Spleen (tissue), 11 donors: ENCODE results near the gene TUBA1C. TPM values are rescaled to one million over a fixed set of nuclear protein-coding genes. Genes with fewer than 3 reads are reported as not detected.

Experiments used
- DNase-seq: peaks from one replicate; pipeline ENCODE4 v3.0.0-alpha.2; 2020
- H3K27ac ChIP-seq, 8 donors: fragments of 200-600 bp; sonication (generic) in 7 of 8; 1 replicate in 4 of 8; 2 replicates in 4 of 8; pipeline versions ENCODE4 v1.5.0 to v1.8.0; 2016 to 2021; ENCODE audit warnings: inconsistent platforms in 4 of 8, mild to moderate bottlenecking in 4 of 8, moderate library complexity in 1 of 8
- H3K27me3 ChIP-seq, 7 donors: fragments of 200-600 bp; sonication (generic) in 6 of 7; replicated peaks in 1 of 7; 1 replicate in 4 of 7; 2 replicates in 3 of 7; pipeline versions ENCODE4 v1.5.0 to v1.8.0; 2016 to 2021; ENCODE audit warnings: inconsistent platforms in 3 of 7, mild to moderate bottlenecking in 1 of 7
- H3K36me3 ChIP-seq, 6 donors: fragments of 200-600 bp; sonication (generic) in 5 of 6; 1 replicate in 4 of 6; 2 replicates in 2 of 6; pipeline versions ENCODE4 v1.5.0 to v1.8.0; 2016 to 2021; ENCODE audit warnings: inconsistent platforms in 2 of 6
- H3K4me1 ChIP-seq, 6 donors: fragments of 200-600 bp; sonication (generic) in 5 of 6; 1 replicate in 3 of 6; 2 replicates in 3 of 6; pipeline versions ENCODE4 v1.5.0 to v1.8.0; 2016 to 2021; ENCODE audit warnings: inconsistent platforms in 3 of 6
- H3K4me3 ChIP-seq, 8 donors: fragments of 200-600 bp; sonication (generic) in 7 of 8; 1 replicate in 4 of 8; 2 replicates in 4 of 8; pipeline versions ENCODE4 v1.5.0 to v1.8.0; 2016 to 2021; ENCODE audit warnings: inconsistent platforms in 4 of 8, mild to moderate bottlenecking in 4 of 8, moderate library complexity in 2 of 8
- H3K9me3 ChIP-seq, 8 donors: fragments of 200-600 bp; sonication (generic) in 7 of 8; 1 replicate in 4 of 8; 2 replicates in 4 of 8; pipeline versions ENCODE4 v1.5.0 to v1.8.0; 2016 to 2021; ENCODE audit warnings: inconsistent platforms in 4 of 8
- CTCF ChIP-seq, 11 experiments: fragments of 200-600 bp in 7 of 11; fragments of 450-650 bp in 4 of 11; sonication (generic) in 4 of 11; IDR thresholded peaks in 8 of 11; conservative IDR thresholded peaks in 3 of 11; 1 replicate in 7 of 11; 2 replicates in 4 of 11; pipeline versions ENCODE4 v1.4.0 to v1.8.0; 2016 to 2021; ENCODE audit warnings: antibody characterized with exemption in 11 of 11, inconsistent platforms in 4 of 11, mild to moderate bottlenecking in 1 of 11
- POLR2A ChIP-seq, 3 donors: fragments of 450-650 bp; IDR thresholded peaks; one replicate each; pipeline ENCODE4 v1.5.1; 2017; ENCODE audit warnings: antibody characterized with exemption in 3 of 3, mild to moderate bottlenecking in 1 of 3
- POLR2AphosphoS5 ChIP-seq, 3 donors: sonication (generic); formaldehyde crosslinking; IDR thresholded peaks; one replicate each; pipeline ENCODE4 v1.5.1; 2017; ENCODE audit warnings: antibody characterized with exemption in 3 of 3
- WGBS, 5 donors: extraction: QIAGEN DNeasy Blood & Tissue Kit in 3 of 5; methylation state at CpG; one replicate each; pipeline versions ENCODE4 v1.1.5 to v1.1.7; 2013 to 2018; 5-methylcytosine and 5-hydroxymethylcytosine counted together
- intact Hi-C: fragments of 100-400 bp; cut with DNase I; formaldehyde crosslinking; loops from one replicate; pipeline ENCODE4 v1.15.0; 2023; ENCODE audit warnings: low total_unique reads
- polyA plus RNA-seq, 3 donors: library from polyadenylated mRNA; stranded (reverse); fragments of 200-250 nt; gene quantifications; one replicate each; pipeline ENCODE4 v1.2.1, GENCODE V29; 2013
- total RNA-seq, 7 donors: library from RNA; depleted of rRNA in 3 of 7; stranded (reverse); fragments of >200 nt in 3 of 7; fragmentation: NEBNext Ultra II Directional in 4 of 7; extraction: Animal tissue kit (Norgen Biotek cat#: 25700) in 4 of 7; gene quantifications; one replicate each; pipeline versions ENCODE4 v1.1.0 to v1.2.1, GENCODE V29; 2016 to 2021
- donor health status: healthy with polysubstance abuse.
- donor health status: DM: no; HTN: no; CAD: no; lungs with moderate emphysema.
- donor health status: DM: no; HTN: no; CAD: no.
- donor health status: Bipolar disorder and iron deficiency.
- donor health status: healthy.
- donor health status: DM: no; HTN: no; CAD: no.
- donor health status: DM: yes; HTN: yes; CAD: no.

TUBA1C gene
- total and polyA plus RNA-seq, 10 donors: 36.3 to 89.6 (median 58.8) TPM

- Histone ChIP-seq H3K27me3 (no peaks in the 10 kb centered on the region), H3K9me3 (no peaks in the 10 kb centered on the region), H3K27ac (no peak overlapping the region), H3K4me3 (no peak overlapping the region), H3K4me1 (peaks cover 4 to 61% (median 33%) of the 10 kb centered on the region in 6 donors), H3K36me3 (no peaks in the 10 kb centered on the region)
- DNase-seq: no peak
- intact Hi-C loops: no loop called here
- WGBS, 5 donors: 90 to 94% (median 91%) methylated on average over 3 of the region's 3 CpGs
- TF ChIP-seq CTCF (IDR thresholded peaks at IDR 0.05 in 8 of 11, conservative IDR thresholded peaks at IDR 0.05 in 3 of 11) (no peak), POLR2AphosphoS5 (IDR thresholded peaks at IDR 0.05) (no peak), POLR2A (IDR thresholded peaks at IDR 0.05) (no peak)
These were observed 36.2 kb upstream of the TUBA1C start for GRCh38 chr12:49228653-49229052.

DNA sequence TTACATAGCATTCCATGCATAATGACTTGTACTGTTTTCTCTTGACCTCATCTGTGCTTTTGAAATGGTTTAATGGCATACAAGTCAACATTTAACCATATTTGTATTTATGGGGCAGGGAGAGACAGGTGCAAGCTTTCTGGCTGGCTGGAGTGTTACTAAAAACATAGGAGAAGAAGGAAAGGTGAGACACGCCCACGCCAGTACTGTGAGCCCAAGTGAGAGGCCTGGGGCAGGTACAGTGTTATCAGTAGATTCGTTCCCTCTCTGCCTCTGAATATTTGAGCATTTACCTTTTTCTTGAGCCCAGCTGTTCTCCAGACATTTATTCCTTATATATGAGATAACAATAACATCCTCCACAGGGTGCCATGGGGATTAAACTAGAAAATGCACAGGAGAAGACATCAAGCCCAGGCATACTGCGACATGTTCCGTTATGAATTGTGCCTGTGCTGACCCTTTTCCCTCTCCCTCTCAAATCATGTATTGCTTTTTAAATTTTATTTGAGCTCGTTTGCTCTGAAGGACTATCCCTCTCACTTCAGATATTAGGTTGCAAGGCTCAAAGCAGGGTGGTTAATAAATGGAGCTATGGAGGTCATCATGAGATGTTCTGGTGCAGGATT lies 34.6 kb upstream of the TUBA1C start:
- TF ChIP-seq POLR2A (IDR thresholded peaks at IDR 0.05) (no peak), CTCF (IDR thresholded peaks at IDR 0.05 in 8 of 11, conservative IDR thresholded peaks at IDR 0.05 in 3 of 11) (no peak), POLR2AphosphoS5 (IDR thresholded peaks at IDR 0.05) (no peak)
- 81 to 91% (median 88%) methylated on average over 6 of the region's 6 CpGs for WGBS, 5 donors
- no peaks in the 10 kb centered on the region for H3K36me3 ChIP-seq
- intact Hi-C loops: no loop called here
- H3K4me3 ChIP-seq: peak overlapping the region in 1 of 8 donors; percentile 76
- peaks cover 4 to 62% (median 35%) of the 10 kb centered on the region in 6 donors for H3K4me1 ChIP-seq
- peak overlapping the region in 7 of 8 donors; percentile 34 to 99 (median 95) for H3K27ac ChIP-seq
- no peak for DNase-seq
- H3K27me3 ChIP-seq: no peaks in the 10 kb centered on the region
- no peaks in the 10 kb centered on the region for H3K9me3 ChIP-seq

DNA sequence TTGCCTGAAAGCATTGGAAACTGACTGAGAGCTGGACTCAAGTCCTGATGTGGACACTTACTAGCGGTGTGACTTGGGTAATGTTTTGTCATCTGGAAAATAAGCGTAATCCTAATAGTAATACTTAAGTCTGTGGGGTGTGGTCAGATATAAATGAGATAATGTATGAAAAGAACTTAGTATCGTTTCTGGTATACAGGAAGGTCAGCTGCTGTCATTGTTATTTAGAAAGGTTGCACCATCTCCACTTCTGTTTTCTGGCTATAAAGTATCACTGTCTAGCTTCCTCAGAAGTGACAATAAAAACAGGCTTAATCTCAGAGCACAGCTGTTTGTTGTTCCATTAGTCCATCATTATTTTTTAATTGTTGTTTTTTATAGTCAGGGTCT lies 34.1 kb upstream of the TUBA1C start:
- peaks cover 4 to 62% (median 32%) of the 10 kb centered on the region in 6 donors for H3K4me1 ChIP-seq
- TF ChIP-seq POLR2A (IDR thresholded peaks at IDR 0.05): no peak
- TF ChIP-seq CTCF (IDR thresholded peaks at IDR 0.05 in 8 of 11, conservative IDR thresholded peaks at IDR 0.05 in 3 of 11): no peak
- WGBS, 5 donors: 32 to 73% (median 51%) methylated on average over 3 of the region's 3 CpGs
- peak overlapping the region in 7 of 8 donors; percentile 90 to 99 (median 95) for H3K27ac ChIP-seq
- no peak for DNase-seq
- peak overlapping the region in 1 of 8 donors; percentile 76 for H3K4me3 ChIP-seq
- no peaks in the 10 kb centered on the region for H3K36me3 ChIP-seq
- no peaks in the 10 kb centered on the region for H3K9me3 ChIP-seq
- intact Hi-C loops: no loop called here
- H3K27me3 ChIP-seq: no peaks in the 10 kb centered on the region

DNA sequence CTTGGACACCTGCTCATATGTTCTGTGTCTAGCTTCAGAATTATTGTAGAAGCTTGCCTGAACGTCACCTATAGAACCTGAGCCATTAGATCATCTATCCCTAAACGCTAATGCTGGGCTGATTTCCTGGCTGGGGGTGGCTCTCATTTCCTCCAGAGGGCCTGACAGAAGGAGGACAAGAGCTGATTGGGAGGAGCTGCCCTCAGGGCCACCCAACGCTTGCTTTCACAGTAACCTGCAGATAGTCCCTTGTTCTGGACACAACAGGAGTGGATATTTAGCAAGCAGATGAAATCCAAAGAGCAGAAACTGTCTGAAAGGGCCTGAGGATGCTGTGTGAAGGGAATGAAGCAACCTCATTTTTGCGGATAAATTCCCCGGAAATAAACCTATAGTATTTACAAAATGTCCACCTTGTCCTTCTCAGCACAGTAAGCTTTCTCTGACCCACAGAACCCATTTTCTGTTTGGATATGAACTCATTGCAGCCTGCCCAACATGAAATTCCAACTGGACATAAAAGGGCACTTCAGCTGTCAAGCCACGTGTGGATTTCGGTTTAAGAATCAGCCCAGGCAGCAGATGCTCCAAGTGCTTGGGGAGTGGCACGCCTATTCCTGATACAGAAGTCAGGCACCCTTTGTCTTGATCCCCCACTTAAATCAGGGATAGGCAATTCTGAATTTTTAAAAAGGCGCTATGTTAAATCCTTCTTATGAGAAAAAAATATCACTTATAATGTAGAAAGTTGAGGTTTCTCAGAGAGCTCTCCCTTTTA lies 32.8 kb upstream of the TUBA1C start:
- H3K27ac ChIP-seq: peak overlapping the region; percentile 85 to 99 (median 94)
- H3K4me1 ChIP-seq: peaks cover 4 to 58% (median 31%) of the 10 kb centered on the region in 6 donors
- no peaks in the 10 kb centered on the region for H3K9me3 ChIP-seq
- no peaks in the 10 kb centered on the region for H3K36me3 ChIP-seq
- H3K27me3 ChIP-seq: no peaks in the 10 kb centered on the region
- peak overlapping the region in 1 of 8 donors; percentile 76 for H3K4me3 ChIP-seq
- no peak for TF ChIP-seq POLR2A (IDR thresholded peaks at IDR 0.05)
- TF ChIP-seq POLR2AphosphoS5 (IDR thresholded peaks at IDR 0.05): no peak
- TF ChIP-seq CTCF (IDR thresholded peaks at IDR 0.05 in 8 of 11, conservative IDR thresholded peaks at IDR 0.05 in 3 of 11): no peak
- 71 to 80% (median 76%) methylated on average over 9 of the region's 9 CpGs for WGBS, 5 donors
- DNase-seq: no peak
- intact Hi-C loops: no loop called here
